Posterior cingulate gyrus (tissue), 11 donors: ENCODE data around the gene MGAT3.

ENCODE experiments used
- DNase-seq, 10 donors: peaks; one replicate each; pipeline versions ENCODE4 v3.0.0 to v3.0.0-alpha.2; 2020 to 2021; ENCODE audit warnings: mixed read lengths in 3 of 10
- intact Hi-C: fragments of 100-400 bp; cut with DNase I; formaldehyde crosslinking; loops from one replicate; pipeline ENCODE4 v1.15.1; 2023

MGAT3 gene

GRCh38 chr22:39427751-39428596 lies 28.8 kb upstream of the MGAT3 start:
- peak in 3 of 10 donors; percentile 39 to 75 (median 59) for DNase-seq
- intact Hi-C loops: no loop called here

- peak in 2 of 10 donors; percentile 33 to 59 for DNase-seq
- intact Hi-C loops: no loop called here
These were observed 28.2 kb upstream of the MGAT3 start for GRCh38 chr22:39428597-39429071.

GRCh38 chr22:39429186-39429585 lies 27.6 kb upstream of the MGAT3 start:
- intact Hi-C loops: no loop called here
- peak in 3 of 10 donors; percentile 1 to 42 (median 34) for DNase-seq

GRCh38 chr22:39429916-39430575 lies 26.8 kb upstream of the MGAT3 start:
- DNase-seq: peak in 3 of 10 donors; percentile 43 to 72 (median 58)
- intact Hi-C loops: no loop called here

GRCh38 chr22:39430576-39431150 lies 26.1 kb upstream of the MGAT3 start:
- intact Hi-C loops: no loop called here
- peak in 3 of 10 donors; percentile 44 to 67 (median 63) for DNase-seq

GRCh38 chr22:39431216-39431801 lies 25.5 kb upstream of the MGAT3 start:
- intact Hi-C loops: no loop called here
- DNase-seq: peak in 3 of 10 donors; percentile 50 to 79 (median 71)

GRCh38 chr22:39431821-39432251 lies 25.0 kb upstream of the MGAT3 start:
- peak in 3 of 10 donors; percentile 51 to 77 (median 72) for DNase-seq
- intact Hi-C loops: no loop called here

GRCh38 chr22:39432361-39432811 lies 24.4 kb upstream of the MGAT3 start:
- DNase-seq: peak in 3 of 10 donors; percentile 41 to 83 (median 65)
- intact Hi-C loops: no loop called here

- DNase-seq: peak; percentile 43 to 97 (median 72)
- intact Hi-C loops: no loop called here
These were observed 23.2 kb upstream of the MGAT3 start for GRCh38 chr22:39433476-39434242.

- DNase-seq: peak; percentile 70 to 97 (median 82)
- intact Hi-C loops: no loop called here
These were observed 22.6 kb upstream of the MGAT3 start for GRCh38 chr22:39434243-39434653.

- no peak for DNase-seq
- intact Hi-C loops: no loop called here
These were observed 22.1 kb upstream of the MGAT3 start for GRCh38 chr22:39434721-39435120.

GRCh38 chr22:39435616-39436015 lies 21.2 kb upstream of the MGAT3 start:
- no peak for DNase-seq

GRCh38 chr22:39437791-39438704 lies 18.8 kb upstream of the MGAT3 start:
- intact Hi-C loops: no loop called here
- no peak for DNase-seq

More at GRCh38 chr22:39435616-39436015, 21.2 kb upstream of the MGAT3 start:
- intact Hi-C loops: no loop called here

- DNase-seq: no peak
- intact Hi-C loops: no loop called here
These were observed 17.6 kb upstream of the MGAT3 start for GRCh38 chr22:39439170-39439569.

GRCh38 chr22:39443398-39443797 lies 13.4 kb upstream of the MGAT3 start:
- intact Hi-C loops: no loop called here
- no peak for DNase-seq

GRCh38 chr22:39444247-39444800 lies 12.5 kb upstream of the MGAT3 start:
- intact Hi-C loops: no loop called here
- DNase-seq: no peak

GRCh38 chr22:39444937-39445465 lies 11.8 kb upstream of the MGAT3 start:
- intact Hi-C loops: no loop called here
- DNase-seq: no peak

- DNase-seq: no peak
- intact Hi-C loops: no loop called here
These were observed 11.1 kb upstream of the MGAT3 start for GRCh38 chr22:39445678-39446077.
